ENCODE measurements around the gene SPTSSA. TPM values are rescaled to one million over a fixed set of nuclear protein-coding genes. Genes with fewer than 3 reads are reported as not detected.
"Not testable (repeated sequence)": the region's sequence is repeated elsewhere in the genome, so short reads cannot be mapped to it uniquely, and the experiment has no call there.

The SPTSSA gene
- total RNA-seq, 1 experiment from 2014 or later, result 24.5 TPM

DNA sequence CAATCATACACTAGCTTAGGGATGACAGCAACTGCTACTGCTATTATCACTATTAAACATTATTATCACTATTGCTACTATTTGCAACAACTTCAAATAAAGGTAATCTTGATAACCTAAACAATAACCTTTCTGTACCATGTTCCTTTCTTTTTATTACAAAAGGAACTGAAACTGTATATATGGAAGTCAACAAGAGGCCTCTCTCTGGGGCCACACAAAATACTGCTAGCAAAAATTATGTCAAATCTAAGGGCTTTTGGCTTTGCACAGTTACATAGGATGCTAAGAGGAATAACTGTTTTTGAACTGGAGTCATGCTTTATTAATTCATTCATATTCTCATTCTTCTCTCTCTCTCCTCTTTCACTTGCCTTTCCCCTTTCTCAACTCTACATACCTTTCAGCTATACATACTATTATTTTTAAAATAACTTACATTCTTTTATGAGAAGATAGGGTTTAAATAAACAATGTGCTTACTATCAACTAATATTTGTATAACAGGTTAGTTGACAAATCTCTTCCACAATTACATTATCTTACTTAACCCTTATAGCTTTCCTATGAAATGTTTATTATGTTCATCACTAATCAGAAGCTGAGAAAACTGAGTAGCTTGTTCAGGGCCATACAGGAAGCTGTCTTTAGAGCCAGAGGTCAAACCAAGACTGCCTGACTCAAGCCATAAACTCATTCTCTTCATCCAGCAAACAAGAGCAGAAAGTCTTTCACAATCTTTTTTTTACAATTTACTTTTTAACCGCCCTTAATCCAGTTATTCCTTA lies 25.7 kb downstream of the SPTSSA start:
- POLR2A ChIA-PET, result interaction anchor here (0.7 to 1.1 kb wide), 3 partner anchors 47 to 610 kb away, joined by 3 read pairs; partner anchors contain the start of gene FAM177A1

DNA sequence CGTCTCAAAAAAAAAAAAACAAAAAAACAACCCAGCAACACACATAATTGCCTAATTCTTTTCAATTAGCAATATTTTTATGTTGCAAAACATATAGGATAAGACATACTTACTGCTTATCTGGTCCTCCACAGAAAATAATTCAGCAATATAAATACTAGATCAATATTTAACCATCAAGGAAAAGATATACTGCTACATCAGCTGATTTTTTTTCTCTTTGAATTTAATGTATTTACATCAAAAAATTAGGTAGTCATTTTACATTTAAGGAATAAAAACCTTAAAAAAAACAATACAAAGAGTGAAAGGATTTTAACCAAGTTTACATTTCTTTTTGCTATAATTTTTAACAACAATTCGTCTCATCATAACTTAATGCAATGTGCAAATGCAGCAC lies 28.1 kb downstream of the SPTSSA start:
- POLR2A ChIA-PET, result no interaction called here
- TF ChIP-seq, protein P1, sequence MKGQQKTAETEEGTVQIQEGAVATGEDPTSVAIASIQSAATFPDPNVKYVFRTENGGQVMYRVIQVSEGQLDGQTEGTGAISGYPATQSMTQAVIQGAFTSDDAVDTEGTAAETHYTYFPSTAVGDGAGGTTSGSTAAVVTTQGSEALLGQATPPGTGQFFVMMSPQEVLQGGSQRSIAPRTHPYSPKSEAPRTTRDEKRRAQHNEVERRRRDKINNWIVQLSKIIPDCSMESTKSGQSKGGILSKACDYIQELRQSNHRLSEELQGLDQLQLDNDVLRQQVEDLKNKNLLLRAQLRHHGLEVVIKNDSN (CRISPR knock-in tag; IDR thresholded peaks at IDR 0.05), result no peak
- TF ChIP-seq, protein P2, sequence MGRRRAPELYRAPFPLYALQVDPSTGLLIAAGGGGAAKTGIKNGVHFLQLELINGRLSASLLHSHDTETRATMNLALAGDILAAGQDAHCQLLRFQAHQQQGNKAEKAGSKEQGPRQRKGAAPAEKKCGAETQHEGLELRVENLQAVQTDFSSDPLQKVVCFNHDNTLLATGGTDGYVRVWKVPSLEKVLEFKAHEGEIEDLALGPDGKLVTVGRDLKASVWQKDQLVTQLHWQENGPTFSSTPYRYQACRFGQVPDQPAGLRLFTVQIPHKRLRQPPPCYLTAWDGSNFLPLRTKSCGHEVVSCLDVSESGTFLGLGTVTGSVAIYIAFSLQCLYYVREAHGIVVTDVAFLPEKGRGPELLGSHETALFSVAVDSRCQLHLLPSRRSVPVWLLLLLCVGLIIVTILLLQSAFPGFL (CRISPR knock-in tag; IDR thresholded peaks at IDR 0.05; ENCODE audit: borderline replicate concordance), result no peak
- no peak for TF ChIP-seq ETV6 (CRISPR knock-in tag; IDR thresholded peaks at IDR 0.05)
- TF ChIP-seq CREB1 (CRISPR knock-in tag; IDR thresholded peaks at IDR 0.05), result no peak
- ATAC-seq (no peak), DNase-seq (ENCODE audit: low spot score) (no peak)
- CTCF ChIA-PET, result no interaction called here
- H3K27ac Mint-ChIP-seq, result no peak overlapping the region
- H3K9me3 Mint-ChIP-seq, result no peaks in the 10 kb centered on the region
- H3K27me3 Mint-ChIP-seq (ENCODE audit: low read depth), result no peaks in the 10 kb centered on the region
- no peak overlapping the region for H3K4me3 Mint-ChIP-seq
- no peaks in the 10 kb centered on the region for H3K36me3 Mint-ChIP-seq
- peaks cover 11% of the 10 kb centered on the region for H3K4me1 Mint-ChIP-seq

More for the DNA sequence above, 25.7 kb downstream of the SPTSSA start:
- Mint-ChIP-seq H3K4me3 (no peak overlapping the region), H3K4me1 (peaks cover 20% of the 10 kb centered on the region), H3K36me3 (no peaks in the 10 kb centered on the region), H3K27ac (peak overlapping the region; percentile 31; the same call in 1 of the 2 replicates), H3K27me3 (ENCODE audit: low read depth) (no peaks in the 10 kb centered on the region), H3K9me3 (no peaks in the 10 kb centered on the region)
- ATAC-seq (no peak), DNase-seq (ENCODE audit: low spot score) (no peak)
- CTCF ChIA-PET, result interaction anchor here (0.7 kb wide), 1 partner anchor 331 kb away, joined by 5 read pairs; no protein-coding TSS in a partner anchor
- TF ChIP-seq CREM (CRISPR knock-in tag; IDR thresholded peaks at IDR 0.05) (no peak), TP53 (CRISPR knock-in tag; IDR thresholded peaks at IDR 0.05) (no peak), GTF2I (CRISPR knock-in tag; conservative IDR thresholded peaks at IDR 0.05) (no peak)
- TF ChIP-seq, protein P3, sequence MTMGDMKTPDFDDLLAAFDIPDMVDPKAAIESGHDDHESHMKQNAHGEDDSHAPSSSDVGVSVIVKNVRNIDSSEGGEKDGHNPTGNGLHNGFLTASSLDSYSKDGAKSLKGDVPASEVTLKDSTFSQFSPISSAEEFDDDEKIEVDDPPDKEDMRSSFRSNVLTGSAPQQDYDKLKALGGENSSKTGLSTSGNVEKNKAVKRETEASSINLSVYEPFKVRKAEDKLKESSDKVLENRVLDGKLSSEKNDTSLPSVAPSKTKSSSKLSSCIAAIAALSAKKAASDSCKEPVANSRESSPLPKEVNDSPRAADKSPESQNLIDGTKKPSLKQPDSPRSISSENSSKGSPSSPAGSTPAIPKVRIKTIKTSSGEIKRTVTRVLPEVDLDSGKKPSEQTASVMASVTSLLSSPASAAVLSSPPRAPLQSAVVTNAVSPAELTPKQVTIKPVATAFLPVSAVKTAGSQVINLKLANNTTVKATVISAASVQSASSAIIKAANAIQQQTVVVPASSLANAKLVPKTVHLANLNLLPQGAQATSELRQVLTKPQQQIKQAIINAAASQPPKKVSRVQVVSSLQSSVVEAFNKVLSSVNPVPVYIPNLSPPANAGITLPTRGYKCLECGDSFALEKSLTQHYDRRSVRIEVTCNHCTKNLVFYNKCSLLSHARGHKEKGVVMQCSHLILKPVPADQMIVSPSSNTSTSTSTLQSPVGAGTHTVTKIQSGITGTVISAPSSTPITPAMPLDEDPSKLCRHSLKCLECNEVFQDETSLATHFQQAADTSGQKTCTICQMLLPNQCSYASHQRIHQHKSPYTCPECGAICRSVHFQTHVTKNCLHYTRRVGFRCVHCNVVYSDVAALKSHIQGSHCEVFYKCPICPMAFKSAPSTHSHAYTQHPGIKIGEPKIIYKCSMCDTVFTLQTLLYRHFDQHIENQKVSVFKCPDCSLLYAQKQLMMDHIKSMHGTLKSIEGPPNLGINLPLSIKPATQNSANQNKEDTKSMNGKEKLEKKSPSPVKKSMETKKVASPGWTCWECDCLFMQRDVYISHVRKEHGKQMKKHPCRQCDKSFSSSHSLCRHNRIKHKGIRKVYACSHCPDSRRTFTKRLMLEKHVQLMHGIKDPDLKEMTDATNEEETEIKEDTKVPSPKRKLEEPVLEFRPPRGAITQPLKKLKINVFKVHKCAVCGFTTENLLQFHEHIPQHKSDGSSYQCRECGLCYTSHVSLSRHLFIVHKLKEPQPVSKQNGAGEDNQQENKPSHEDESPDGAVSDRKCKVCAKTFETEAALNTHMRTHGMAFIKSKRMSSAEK (CRISPR knock-in tag; IDR thresholded peaks at IDR 0.05; ENCODE audit: borderline replicate concordance), result no peak

DNA sequence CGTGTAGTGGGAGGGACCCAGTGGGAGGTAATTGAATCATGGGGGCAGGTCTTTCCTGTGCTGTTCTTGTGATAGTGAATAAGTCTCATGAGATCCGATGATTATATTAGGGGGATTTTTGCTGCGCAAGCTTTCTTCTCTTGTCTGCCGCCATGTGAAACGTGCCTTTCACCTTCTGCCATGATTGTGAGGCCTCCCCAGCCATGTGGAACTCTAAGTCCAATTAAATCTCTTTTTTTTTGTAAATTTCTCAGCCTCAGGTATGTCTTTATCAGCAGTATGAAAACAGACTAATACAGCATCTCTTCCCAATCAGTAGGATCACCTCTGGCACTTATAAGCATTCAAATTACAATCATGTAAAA lies 34.0 kb downstream of the SPTSSA start:
- H3K4me3 Mint-ChIP-seq; CTCF ChIA-PET; H3K4me1 Mint-ChIP-seq; DNase-seq (ENCODE audit: low spot score); POLR2A ChIA-PET; H3K9me3 Mint-ChIP-seq; ATAC-seq; H3K36me3 Mint-ChIP-seq; H3K27ac Mint-ChIP-seq; H3K27me3 Mint-ChIP-seq (ENCODE audit: low read depth): not testable (repeated sequence)

DNA sequence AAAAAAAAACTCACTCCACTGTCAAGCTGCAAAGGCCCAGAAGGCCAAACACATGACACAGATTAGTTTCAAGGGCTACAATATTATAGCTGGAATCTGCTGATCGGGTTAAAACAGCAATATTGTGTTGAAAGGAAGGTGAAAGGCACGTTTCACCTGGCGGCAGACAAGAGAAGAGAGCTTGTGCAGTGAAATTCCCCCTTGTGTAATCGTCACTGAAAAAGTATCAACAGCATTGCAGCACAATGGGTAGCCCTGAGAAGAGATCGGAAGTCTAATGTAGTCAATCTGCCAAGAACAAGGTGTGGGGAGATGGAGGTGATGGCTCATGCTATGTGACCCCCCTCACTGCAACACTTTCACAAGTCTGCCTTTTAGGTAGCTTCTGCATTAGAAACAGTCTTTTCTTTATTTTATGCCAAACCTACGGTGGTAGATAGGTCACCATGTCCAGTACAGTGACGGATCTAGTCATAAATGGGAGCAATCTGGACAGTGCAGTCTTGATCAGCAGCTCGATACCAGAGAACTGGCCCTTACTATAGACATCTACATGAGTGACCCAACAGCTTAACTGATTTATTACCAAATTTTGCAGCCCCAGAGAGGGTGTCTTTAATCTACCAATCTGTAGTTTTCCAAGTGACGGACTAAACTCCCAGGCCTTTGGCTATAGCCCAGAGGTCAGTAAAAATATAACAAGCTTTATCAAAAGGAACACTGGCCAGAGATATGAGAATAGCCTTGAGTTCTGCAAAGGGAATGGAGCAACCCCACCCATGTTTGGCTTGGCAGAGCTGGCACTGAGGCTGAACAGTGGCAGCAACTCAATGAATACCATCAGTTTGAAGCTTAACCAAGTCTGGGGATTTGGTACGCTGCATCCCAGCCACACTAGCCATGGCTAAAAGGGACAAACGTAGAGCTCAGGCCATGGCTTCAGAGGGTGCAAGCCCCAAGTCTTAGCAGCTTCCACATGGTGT lies 35.4 kb downstream of the SPTSSA start:
- no peaks in the 10 kb centered on the region for H3K27me3 Mint-ChIP-seq (ENCODE audit: low read depth)
- no peaks in the 10 kb centered on the region for H3K4me1 Mint-ChIP-seq
- no peak overlapping the region for H3K4me3 Mint-ChIP-seq
- peaks cover 1% of the 10 kb centered on the region for H3K9me3 Mint-ChIP-seq
- no peak overlapping the region for H3K27ac Mint-ChIP-seq
- POLR2A ChIA-PET, result interaction anchor here (0.7 kb wide), 1 partner anchor 659 kb away, joined by 3 read pairs; no protein-coding TSS in a partner anchor
- ATAC-seq (no peak), DNase-seq (ENCODE audit: low spot score) (no peak)
- H3K36me3 Mint-ChIP-seq, result no peaks in the 10 kb centered on the region
- CTCF ChIA-PET, result interaction anchor here (0.6 kb wide), 2 partner anchors 32 kb away, joined by 3 to 5 read pairs; no protein-coding TSS in a partner anchor
- TF ChIP-seq, protein P4, sequence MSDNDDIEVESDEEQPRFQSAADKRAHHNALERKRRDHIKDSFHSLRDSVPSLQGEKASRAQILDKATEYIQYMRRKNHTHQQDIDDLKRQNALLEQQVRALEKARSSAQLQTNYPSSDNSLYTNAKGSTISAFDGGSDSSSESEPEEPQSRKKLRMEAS (CRISPR knock-in tag; IDR thresholded peaks at IDR 0.05), result no peak
- TF ChIP-seq, protein P5, sequence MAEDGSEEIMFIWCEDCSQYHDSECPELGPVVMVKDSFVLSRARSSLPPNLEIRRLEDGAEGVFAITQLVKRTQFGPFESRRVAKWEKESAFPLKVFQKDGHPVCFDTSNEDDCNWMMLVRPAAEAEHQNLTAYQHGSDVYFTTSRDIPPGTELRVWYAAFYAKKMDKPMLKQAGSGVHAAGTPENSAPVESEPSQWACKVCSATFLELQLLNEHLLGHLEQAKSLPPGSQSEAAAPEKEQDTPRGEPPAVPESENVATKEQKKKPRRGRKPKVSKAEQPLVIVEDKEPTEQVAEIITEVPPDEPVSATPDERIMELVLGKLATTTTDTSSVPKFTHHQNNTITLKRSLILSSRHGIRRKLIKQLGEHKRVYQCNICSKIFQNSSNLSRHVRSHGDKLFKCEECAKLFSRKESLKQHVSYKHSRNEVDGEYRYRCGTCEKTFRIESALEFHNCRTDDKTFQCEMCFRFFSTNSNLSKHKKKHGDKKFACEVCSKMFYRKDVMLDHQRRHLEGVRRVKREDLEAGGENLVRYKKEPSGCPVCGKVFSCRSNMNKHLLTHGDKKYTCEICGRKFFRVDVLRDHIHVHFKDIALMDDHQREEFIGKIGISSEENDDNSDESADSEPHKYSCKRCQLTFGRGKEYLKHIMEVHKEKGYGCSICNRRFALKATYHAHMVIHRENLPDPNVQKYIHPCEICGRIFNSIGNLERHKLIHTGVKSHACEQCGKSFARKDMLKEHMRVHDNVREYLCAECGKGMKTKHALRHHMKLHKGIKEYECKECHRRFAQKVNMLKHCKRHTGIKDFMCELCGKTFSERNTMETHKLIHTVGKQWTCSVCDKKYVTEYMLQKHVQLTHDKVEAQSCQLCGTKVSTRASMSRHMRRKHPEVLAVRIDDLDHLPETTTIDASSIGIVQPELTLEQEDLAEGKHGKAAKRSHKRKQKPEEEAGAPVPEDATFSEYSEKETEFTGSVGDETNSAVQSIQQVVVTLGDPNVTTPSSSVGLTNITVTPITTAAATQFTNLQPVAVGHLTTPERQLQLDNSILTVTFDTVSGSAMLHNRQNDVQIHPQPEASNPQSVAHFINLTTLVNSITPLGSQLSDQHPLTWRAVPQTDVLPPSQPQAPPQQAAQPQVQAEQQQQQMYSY (CRISPR knock-in tag; IDR thresholded peaks at IDR 0.05), result no peak
- TF ChIP-seq, protein P6, sequence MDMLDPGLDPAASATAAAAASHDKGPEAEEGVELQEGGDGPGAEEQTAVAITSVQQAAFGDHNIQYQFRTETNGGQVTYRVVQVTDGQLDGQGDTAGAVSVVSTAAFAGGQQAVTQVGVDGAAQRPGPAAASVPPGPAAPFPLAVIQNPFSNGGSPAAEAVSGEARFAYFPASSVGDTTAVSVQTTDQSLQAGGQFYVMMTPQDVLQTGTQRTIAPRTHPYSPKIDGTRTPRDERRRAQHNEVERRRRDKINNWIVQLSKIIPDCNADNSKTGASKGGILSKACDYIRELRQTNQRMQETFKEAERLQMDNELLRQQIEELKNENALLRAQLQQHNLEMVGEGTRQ (CRISPR knock-in tag; IDR thresholded peaks at IDR 0.05), result no peak
- no peak for TF ChIP-seq NFATC4 (CRISPR knock-in tag; IDR thresholded peaks at IDR 0.05)
- TF ChIP-seq, protein P2 (CRISPR knock-in tag; IDR thresholded peaks at IDR 0.05; ENCODE audit: borderline replicate concordance), result no peak
